NCI-H446 treated with DMSO at 0.1 percent for 48 hours (cell line): ENCODE measurements around the gene FOXN4.
"Not testable (repeated sequence)": the region's sequence is repeated elsewhere in the genome, so short reads cannot be mapped to it uniquely, and the experiment has no call there.

ENCODE experiments used
- DNase-seq: peaks from one replicate; lab custom pipeline; 2025; lab: John Stamatoyannopoulos, UW

The FOXN4 gene, protein sequence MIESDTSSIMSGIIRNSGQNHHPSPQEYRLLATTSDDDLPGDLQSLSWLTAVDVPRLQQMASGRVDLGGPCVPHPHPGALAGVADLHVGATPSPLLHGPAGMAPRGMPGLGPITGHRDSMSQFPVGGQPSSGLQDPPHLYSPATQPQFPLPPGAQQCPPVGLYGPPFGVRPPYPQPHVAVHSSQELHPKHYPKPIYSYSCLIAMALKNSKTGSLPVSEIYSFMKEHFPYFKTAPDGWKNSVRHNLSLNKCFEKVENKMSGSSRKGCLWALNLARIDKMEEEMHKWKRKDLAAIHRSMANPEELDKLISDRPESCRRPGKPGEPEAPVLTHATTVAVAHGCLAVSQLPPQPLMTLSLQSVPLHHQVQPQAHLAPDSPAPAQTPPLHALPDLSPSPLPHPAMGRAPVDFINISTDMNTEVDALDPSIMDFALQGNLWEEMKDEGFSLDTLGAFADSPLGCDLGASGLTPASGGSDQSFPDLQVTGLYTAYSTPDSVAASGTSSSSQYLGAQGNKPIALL

DNA sequence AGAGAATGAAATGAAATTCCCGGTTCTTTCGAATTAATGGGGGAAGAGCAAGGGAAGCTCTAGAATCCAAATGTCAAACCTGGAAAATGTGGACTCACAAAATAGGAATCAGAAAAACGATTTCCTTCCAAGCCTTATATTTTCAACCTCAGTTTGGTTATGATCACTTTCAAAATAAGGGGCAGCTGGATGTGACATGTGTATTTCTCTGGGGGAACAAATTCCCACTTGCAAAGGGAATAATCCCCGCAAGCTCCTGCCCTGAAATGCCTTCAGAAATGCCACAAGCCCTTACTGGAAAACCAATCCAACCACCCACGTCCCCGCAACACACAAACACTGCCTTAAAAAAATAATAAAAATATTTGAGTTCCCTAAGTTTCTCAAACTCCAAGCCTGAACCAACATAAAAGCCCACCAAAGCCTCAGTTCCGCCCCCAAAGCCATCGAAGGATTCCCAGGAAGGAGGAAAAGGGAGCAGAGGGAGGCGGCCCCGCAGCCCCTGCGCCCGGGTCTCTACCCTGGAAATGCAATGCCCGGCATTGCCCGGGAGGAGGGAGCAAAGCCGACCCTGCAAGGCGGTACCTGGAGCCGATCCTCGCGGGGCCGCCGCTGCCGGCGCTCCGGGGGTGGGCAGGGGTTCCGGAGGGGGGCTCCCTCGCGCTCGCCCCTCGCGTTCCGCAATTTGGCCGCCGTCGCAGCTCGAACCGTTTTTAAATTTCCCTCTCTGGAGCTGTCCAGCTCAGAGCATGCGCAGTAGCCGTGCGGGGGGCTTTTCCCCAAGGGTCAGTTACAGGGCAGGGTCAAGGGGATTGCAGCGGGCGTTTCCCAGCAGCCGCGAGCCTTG, at the start of gene FOXN4:
Gene FOXN4 (minus strand): TSS at position 751 of the 847 bp plus-strand sequence. CDS start 963 bp downstream, outside the sequence.
- DNase-seq: no peak

DNA sequence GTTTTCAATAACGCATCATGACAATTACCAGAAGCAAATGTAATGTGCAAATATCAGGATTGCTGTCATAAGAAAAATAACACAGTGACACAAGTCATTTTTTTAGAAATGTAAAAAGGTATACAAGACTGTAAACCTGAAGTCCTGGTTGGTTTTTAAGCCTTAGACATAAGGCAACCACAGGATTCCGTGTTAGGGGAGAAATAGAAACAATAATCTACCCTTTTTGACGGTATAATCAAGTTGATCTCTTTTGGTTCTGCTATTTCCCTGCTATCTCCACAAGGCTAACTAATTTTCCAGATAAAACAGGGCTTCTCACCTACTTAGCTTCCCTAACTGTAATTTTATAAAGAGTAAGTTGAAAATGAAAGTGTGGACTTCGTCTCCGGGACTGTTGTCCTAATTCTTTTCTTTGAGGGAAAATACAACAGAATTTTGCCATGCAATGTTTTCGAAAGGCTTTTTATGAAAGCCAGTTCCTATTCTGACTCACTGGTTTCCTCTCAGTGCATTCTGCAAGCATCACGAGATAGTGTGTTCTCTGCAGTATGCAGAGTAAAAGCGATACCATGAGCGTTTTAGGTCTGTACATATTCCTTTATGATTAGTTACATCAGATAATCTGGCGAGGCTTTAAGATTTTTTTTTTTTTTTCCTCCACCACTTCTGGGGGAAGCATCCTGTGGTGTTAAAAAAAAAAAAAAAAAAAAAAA, 49.2 kb upstream of the FOXN4 start:
- no peak for DNase-seq

DNA sequence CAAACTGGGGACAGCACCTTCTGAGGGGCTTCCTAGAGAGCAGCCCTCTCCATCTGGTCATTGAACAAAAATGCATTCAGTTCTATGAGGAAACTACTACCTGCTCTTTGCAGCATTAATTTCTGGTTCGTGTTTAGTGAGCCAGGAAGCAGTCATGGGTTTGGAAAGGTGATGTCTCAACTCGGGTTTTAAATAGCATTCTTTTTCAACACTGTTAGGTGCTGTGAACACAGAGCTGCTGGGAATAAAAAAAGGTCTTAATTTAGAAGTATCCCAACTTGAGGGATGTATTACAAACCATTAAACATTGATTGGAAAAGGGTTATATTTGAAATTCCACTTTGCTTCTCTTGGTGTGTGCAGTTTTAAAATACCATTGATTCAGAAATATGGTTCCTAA, 47.9 kb upstream of the FOXN4 start:
- DNase-seq: no peak

DNA sequence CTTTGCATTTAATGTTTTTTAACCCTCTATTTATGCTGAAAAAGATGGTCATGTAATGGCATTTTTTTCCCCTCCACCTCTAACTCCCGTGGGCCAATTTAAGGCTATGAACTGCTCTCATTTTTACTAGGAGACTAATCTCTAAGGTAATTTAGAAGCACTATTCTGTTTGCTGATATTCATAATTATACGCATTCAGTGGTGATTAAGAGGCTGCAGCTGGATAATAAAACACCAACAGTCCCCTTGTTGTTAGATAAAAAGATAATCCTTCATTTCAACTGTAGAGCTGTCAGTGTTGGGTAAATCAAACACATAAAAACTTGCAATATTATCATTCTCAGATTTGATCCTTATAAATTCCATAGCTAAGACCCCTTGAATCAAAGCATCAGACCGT, 47.5 kb upstream of the FOXN4 start:
- DNase-seq: no peak

DNA sequence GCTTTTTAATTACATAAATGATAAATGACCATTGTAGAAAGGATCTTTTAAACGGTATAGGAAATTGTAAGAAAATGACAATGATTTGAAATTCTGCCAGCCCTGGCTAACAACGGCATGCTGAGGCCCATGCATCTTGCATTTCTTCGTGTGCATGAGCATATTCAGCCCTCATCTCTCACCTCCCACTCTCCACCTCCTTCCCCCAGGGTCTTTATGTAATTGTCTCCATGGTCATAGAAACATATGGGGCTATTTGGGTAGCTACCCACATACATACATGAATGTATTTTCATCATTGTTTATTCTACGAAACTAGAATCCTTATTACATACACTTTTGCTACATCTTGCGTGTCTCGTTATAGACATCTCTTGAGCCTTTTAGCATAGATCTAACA, 43.1 kb upstream of the FOXN4 start:
- no peak for DNase-seq

DNA sequence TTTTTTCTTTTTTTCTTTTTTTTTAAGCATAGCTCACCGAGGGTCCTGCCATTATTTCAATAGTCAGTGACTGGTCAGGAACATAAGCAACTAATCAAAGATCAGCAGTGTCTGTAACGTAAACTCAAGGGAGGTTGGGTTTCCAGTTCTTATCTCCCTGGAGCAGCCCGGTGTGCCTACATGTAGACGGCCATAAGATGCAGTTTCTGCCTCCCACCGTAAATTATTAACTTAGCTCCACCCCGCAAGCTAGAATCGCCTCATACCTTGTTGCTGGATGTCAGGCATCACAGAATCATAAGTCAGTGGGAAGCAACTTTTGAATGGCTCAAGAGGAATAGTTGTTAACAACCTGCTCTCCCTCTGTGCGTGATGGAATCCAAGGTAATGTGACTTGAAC, 38.5 kb upstream of the FOXN4 start, which contains the start of gene MYO1H:
Gene MYO1H (plus strand): TSS at position 312 of the 400 bp plus-strand sequence. CDS start 61 bp downstream, at position 373.
- no peak for DNase-seq

DNA sequence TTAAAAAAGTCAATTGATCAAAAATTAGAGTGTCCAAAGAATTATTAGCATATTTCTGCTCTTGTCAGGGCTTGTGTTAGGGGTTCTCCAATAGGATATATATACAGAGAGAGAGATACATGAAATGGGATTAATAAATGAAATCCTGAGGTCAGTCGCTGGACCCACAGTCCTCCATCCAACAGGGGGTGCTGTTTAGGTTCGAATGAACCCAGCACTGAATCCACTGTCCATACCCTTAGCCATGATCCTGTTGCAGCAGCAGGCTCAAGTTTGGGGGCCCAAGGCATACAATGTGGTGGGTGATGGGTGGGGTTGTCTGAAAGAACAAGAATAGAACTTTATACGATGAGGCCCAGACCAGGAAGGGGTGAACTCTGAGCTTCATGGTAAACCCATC, 37.8 kb upstream of the FOXN4 start:
- DNase-seq: no peak

DNA sequence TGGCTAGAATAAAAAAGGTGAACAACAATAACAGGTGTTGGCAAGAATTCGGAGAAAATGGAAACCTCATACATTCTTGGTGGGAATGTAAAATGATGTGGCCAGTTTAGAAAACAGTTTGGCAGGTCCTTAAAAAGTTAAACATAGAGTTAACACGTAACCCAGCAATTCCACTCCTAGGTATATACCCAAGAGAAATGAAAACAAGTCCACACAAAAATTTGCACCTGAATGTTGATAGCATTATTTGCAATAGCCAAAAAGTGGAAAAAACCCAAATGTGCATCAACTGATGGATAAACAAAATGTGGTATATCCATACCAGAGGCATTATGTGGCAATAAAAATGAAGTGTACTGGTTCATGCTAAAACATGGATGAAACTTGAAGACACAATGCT, 36.3 kb upstream of the FOXN4 start:
- DNase-seq: no peak

DNA sequence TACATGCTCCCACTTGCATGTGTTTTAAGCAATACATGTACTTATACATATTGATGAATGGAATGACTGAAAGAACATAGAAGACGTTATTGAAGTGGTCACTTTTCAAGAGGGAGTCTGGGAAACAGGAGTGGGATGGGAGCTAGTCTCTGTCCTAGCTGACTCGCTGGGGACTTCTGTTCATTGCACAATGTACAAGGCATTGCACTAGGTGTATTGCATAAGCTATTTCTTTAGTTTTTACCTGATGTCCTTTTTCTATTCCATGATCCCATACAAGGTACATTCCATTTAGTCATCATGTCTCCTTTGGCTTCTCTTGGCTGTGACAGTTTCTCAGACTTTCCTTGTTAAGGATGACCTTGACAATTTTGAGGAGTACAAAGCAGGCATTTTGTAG, 34.6 kb upstream of the FOXN4 start:
- DNase-seq: no peak

DNA sequence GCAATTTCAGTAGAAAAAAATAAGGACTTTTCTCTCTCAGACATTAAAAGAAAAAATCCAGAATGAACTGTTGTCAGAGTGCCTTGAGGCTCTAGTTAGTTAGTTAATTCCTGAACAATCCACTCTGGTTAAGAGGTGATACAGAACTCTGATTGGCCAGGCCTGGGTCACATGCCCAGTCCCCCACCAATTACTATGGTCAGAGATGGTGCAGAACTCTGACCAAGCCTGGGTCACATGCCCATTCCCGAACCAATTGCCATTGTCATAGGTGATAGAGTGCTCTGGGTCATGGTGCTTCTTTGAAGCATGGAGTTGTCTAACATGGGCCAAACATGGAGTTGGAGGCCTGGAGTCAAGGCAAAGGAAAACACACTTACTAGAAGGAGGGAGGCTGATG, 27.5 kb upstream of the FOXN4 start:
- DNase-seq: no peak

DNA sequence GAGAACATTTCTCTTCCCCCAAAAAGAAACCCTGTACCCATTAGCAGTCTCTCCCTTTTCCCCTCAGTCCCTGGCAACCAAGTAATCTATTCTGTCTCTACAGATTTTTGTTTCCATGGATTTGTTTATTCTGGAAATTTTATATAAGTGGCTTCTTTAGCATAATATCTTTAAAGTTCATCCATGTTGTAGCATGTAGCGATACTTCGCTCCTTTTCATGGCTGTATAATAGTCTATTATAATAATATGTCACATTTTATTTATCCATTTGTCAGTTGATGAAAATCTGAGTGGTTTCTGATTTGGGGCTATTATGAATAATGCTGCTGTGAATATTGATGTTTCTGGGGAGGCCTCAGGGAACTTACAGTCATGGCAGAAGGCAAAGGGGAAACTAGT, 25.8 kb upstream of the FOXN4 start:
- no peak for DNase-seq

DNA sequence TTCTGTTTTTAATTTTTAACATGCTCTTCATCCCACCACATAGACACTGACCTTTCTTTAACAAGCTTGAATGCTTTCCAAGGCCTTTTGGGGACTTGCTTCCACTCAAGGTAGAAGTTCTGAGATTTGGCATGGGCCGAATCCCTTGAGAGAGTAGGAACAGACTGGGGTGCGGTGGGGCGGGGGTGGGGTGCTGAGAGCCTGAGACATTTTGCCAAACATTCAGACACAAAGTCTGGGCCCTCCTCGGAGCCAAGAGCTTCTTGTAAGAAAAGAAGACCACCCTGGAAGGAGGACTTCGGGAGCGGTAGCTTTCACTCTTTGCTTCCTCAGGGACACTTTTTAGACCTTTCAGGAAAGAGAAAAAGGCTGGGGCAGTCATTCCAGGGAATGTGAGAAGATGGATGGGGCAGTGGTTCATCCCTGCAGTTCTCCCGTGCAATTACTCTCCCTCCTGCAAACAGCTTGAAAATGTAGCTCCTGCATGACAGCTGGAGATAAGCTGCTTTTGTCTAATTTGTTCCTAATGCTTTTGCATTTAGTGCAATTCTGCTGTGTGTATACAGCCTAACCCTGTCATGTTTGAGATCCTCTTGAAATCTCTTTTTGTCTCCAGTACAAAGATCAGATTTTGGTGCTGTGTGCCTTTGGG, 22.3 kb upstream of the FOXN4 start:
- DNase-seq: no peak

DNA sequence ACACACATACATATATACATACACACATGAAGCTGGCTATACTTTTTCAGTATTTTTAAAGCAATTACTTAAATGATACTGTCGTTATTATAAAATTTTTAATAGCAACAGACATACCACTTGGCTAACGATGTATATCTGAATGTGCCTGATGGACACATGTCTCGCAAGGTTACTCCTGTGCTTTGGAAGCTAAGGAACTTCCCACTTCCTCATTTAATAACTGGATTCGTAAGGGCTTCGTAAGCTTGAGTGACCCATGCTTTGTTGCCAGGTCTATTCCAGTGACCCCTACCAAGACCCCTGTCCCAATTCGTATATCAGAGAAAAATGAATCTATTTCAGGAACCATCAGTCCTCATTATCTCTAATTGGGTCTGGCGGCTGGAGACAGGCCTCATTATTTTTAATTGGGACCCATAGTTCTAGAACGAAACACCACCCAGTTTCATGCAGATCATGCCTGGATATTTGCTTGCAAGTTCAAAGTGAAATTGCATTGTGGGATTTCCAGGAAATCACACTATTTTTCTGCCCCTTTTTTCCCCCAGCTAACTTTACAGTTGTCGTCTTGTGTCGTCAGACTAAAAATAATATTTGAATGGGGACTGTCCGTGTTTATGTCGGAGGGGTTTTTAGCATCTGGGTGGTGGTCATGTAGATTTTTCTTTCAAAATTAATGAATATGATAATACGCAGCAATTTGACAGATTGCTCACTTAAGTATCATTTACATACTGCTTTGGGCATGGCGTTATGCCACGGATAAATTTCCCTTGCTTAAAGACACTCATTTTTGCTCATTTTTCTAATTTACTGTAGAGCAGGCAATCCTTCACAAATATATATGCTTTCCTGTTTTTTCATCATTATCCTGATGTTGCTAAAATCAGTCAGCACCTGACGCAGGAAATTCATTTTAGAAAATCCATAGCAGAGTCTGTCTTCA, 21.5 kb upstream of the FOXN4 start:
- DNase-seq: no peak

DNA sequence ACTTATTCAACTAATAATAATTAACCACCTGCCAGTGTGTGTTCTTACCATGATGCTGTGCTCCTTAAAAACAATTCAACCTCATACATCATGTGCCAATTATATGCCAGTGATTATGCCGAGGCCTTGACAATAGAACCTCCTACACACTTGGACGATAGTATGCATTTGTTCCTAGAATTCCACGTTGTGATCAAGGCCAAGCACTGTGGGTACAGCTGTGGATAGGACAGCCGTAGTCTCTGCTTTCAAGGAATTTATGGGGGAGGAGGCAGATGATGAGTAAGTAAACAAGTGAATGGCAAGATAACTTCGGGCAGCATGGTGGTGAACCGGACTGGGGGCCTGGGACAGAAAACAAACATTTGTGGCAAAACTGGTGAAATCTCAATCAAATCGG, 20.6 kb upstream of the FOXN4 start:
- DNase-seq: no peak

DNA sequence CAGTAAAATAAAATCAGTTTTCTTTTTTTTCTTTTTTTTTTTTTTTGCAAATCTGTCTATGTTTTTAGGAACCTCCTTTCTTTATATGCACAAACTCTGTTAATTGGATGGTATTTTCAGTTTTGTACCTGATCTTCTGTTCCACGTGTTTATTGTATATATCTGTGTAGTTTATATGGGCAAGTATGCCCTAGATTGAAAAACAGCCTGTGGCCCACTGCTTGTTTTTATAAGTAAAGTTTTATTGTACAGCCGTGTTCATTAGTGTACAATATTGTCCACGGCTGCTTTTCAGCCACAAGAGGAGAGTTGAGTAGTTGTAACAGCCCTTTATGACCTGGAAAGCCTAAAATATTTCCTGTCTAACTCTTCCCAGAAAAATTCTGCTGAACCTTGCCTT, 19.9 kb upstream of the FOXN4 start:
- no peak for DNase-seq

DNA sequence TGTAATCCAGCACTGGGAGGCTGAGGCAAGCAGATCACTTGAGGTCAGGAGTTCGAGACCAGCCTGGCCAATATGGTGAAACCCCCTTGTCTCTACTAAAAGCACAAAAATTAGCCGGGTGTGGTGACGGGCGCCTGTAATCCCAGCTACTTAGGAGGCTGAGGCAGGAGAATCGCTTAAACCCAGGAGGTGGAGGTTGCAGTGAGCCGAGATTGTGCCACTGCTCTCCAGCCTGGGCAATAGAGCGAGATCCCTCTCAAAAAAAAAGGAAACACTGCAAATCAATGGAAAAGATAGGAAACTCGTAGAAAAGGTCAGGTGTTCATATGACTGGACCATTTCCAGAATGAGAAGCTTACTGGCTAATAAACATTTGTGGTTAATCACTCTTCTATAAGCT, 12.2 kb upstream of the FOXN4 start:
- DNase-seq: not testable (repeated sequence)

DNA sequence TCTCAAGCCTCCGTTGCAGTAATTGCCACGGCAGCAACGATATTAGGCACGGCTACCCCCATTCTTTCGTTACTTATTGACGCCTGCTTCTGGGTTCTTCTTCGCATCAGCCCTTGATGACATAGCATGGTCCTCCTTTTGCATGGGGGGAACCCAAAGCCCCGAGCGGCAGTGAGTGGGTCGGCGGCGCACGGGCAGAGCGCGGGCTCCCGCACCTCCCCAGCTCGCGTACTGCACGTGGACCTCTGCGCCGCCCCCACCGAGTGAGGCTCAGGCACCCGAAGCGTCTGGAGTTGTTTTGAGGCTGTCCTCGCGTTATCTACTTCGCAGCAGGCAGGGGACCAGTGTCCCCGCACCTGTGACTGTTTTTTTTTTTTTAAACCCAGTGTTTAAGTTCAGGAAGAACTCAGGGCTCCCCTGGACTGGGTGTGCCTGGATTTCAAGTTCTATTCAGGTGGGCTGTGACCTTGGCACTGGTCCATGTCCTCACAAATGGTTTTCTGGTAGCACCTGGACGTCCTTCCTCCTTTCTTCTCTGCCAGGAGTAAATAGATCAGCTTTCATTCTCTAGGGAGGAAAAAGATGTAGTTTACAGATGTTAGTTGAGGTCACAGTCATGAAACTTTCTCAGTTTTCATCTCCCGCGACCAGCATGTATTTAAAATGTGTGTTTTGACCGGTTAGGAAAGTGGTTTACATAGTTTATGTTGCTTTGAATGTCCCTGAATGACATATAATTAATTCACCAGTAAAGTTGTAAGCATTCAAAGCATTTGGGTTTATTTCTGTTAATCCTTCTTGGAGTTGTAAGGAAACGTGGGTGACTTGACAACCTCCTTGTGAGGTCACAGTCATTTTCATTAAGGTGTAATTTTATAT, 1.4 kb upstream of the FOXN4 start:
- DNase-seq: no peak

DNA sequence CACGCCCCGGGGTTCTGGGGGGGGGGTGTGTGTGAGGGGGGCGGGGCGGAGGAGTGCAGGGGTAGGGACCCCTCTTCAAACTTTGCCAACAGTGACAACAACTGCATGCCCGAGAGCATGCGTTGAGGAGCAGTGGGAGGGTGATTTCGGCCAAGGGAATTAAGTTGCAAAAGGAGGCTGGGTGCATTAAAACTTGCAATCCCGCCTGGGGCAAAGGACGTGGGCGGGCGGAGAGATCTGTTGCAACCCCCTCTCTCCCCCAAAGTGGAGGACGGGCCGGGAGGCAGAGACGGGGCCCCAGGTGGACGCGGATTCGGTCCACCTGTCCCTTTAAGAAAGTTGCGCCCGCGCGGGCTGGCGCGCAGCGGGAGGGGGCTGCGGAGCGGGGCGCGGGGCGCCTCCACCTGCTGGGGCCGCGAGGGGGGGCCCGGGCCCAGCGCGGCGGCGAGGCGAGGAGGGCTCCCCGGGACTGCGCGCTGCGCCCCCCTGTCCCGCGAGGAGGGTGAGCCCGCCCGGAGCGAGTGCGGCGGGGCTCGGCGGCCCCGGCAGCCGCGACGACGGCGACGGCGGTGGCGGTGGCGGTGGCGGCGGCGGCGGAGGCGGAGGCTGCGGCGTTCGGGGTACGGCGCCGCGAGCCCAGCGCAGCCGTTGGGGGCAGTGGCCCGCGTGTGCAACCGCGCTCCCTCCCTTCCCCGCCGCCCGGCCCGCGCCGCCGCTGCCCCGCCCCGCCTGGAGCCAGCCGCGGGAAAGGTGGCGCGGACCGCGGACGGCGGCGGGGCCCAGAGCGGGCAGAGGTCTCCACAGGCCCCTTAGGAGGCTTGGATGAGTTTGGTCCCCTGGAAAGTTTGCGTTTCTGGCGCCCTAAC, 530 bp upstream of the FOXN4 start:
- no peak for DNase-seq

DNA sequence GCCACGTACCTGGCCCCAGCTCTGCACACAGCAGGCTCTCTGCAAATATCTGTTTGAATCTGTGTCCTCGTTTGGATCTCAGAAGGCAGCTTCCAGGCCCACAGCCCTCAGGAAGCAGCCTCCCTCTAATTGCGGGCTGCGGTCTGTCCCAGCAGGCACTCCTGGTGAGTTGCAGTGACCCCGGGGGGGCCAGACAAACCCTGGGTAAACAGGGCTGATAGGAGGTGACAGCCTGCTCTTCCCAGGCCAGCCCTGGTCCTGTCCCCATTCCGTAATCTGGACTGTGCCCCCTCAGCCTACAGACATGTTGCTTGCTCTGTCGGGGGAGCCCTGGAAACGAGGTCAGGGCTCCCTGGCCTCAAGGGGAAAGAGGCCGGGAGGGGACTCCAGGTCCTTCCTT, 2.0 kb downstream of the FOXN4 start:
- DNase-seq: no peak
